Measurements from ENCODE around the gene HVCN1.

HVCN1 gene

DNA sequence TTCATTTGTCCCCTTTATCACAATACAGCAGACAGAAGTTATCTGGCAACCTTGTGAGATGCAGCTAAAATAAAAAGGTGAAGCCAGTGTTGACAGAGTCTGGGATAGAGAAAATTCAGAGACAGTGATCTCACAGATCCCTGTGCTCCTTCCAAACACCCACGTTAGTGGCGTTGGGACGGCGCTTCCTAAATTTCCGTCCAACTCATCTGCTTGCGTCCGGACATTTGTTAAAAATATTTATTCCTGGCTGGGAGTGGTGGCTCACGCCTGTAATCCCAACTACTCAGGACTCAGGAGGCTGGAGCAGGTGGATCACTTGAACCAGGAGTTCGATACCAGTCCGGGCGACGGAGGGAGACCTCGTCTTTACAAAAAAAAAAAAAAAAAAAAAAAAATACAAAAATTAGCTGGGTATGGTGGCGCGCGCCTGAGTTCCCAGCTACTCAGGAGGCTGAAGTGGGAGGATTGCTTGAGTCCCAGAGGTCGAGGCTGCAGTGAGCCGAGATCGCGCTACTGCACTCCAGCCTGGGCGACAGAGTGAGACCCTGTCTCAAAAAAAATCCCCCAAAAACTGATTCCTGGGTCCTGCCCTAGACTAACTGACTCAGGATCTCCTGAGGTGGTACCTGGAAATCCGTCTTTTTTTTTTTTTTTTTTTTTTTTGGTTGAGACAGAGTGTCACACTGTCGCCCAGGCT lies 75.7 kb downstream of the HVCN1 start:
- no peak for DNase-seq

- no peak for DNase-seq
Measured at GRCh38 chr12:110606253-110606611, 82.7 kb downstream of the HVCN1 start.

GRCh38 chr12:110602085-110602814 lies 86.7 kb downstream of the HVCN1 start:
- DNase-seq: peak; percentile 9

DNA sequence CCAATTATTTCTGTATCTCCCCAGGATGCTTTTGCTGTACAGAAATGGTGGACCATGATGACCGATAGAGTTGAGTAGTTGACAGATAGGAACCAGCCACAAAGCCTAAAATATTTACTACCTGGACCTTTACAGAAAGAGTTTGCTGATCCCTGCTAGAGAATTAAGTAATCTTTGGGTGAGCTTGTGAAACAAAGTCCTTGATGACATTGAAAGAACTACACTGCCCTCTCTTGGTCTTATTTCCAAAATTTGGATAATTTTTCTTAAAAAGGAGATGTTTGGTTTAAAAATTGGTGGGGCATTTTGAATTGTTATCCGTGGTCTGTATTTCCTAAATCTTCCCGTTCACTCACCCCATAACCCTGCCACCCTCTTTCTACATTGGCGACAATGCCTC lies 88.7 kb downstream of the HVCN1 start:
- no peak for DNase-seq

DNA sequence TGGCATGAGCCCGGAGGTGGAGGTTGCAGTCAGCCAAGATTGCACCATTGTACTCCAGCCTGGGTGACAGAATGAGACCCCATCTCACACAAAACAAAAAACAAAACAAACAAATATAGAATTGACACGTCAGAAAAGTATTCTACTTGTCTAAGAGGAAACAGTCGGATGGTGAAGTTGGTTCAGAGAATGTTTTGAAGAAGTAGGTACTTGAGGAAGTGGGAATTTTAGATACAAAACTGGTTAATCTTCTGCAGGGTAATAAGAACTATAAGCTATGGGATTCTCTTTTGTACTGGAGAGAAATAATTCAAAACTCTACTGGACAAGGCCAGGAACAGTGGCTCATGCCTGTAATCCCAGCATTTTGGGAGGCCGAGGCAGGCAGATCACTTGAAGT lies 89.6 kb downstream of the HVCN1 start:
- no peak for DNase-seq
